ENCODE data around the gene SLC22A23.

SLC22A23 gene

GRCh38 chr6:3450888-3451287, 6.0 kb downstream of the SLC22A23 start:
- no peak for TF ChIP-seq ZFP69B (tag by site-specific recombination; IDR thresholded peaks at IDR 0.05)
- TF ChIP-seq SP7 (tag by site-specific recombination; IDR thresholded peaks at IDR 0.05) = no peak
- no peak for TF ChIP-seq ZNF112 (tag by site-specific recombination; IDR thresholded peaks at IDR 0.05)
- CTCF ChIA-PET = interaction anchor here (0.5 kb wide), 2 partner anchors 196 to 483 kb away, joined by 3 read pairs; no protein-coding TSS in a partner anchor
- no peaks in the 10 kb centered on the region for H3K9me3 ChIP-seq (ENCODE audit: control insufficient read depth, insufficient read depth, low read depth, low read length)
- POLR2A ChIA-PET = no interaction called here
- no peaks in the 10 kb centered on the region; the same call in 1 of the 2 replicates for H3K4me1 ChIP-seq (ENCODE audit: control insufficient read depth, insufficient read depth, low read length)
- H3K36me3 ChIP-seq (ENCODE audit: control insufficient read depth in 2 of 2, insufficient read depth in 1 of 2, low read length in 2 of 2) = peaks cover 4 to 6% of the 10 kb centered on the region in 2 experiments; a peak in 2 of 3 replicates
- H3K27ac ChIP-seq (ENCODE audit: extremely low read depth, low read depth, low read length) = no peak overlapping the region
- no peak overlapping the region for H3K4me3 ChIP-seq (ENCODE audit: low read depth, low read length)

DNA sequence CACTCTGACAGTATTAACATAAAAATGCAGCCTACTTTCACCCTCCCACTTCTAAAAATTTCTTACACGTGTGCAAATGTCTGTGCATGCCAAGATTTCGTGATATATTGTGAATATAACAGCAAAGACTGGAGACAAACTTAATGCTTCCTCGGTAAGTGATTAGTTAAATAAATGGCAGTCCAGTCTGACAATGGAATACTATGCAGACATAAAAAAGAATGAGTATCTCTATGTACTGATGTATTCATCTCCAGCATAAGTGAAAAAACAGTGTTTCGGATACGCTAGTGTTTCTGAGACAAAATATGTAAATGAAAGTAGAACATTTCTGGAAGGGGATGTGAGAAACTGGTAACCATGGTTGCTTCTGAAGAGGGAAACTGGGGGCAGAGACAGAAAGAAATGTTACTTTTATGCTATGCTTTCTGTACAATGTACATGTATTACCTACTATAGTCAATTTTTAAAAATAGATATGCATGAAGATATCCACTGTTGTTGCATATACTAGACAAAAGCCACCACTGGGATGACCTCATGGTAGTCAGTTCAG, 7.0 kb downstream of the SLC22A23 start:
- no peaks in the 10 kb centered on the region for H3K9me3 ChIP-seq (ENCODE audit: control insufficient read depth, insufficient read depth, low read depth, low read length)
- ChIA-PET CTCF (interaction anchor here (0.7 to 1.1 kb wide), 3 partner anchors 37 to 61 kb away, joined by 3 to 5 read pairs (median 3); no protein-coding TSS in a partner anchor), POLR2A (no interaction called here)
- no peak overlapping the region for H3K4me3 ChIP-seq (ENCODE audit: low read depth, low read length)
- no peak for TF ChIP-seq TCF7L2 (IDR thresholded peaks at IDR 0.05; ENCODE audit: borderline replicate concordance, low read depth, low read length)
- TF ChIP-seq ZNF146 (tag by site-specific recombination; IDR thresholded peaks at IDR 0.05) = peak; percentile 78
- H3K36me3 ChIP-seq (ENCODE audit: control insufficient read depth in 2 of 2, insufficient read depth in 1 of 2, low read length in 2 of 2) = peaks cover 4 to 6% of the 10 kb centered on the region in 2 experiments; a peak in 2 of 3 replicates
- H3K4me1 ChIP-seq (ENCODE audit: control insufficient read depth, insufficient read depth, low read length) = no peaks in the 10 kb centered on the region; the same call in 1 of the 2 replicates
- no peak overlapping the region for H3K27ac ChIP-seq (ENCODE audit: extremely low read depth, low read depth, low read length)

DNA sequence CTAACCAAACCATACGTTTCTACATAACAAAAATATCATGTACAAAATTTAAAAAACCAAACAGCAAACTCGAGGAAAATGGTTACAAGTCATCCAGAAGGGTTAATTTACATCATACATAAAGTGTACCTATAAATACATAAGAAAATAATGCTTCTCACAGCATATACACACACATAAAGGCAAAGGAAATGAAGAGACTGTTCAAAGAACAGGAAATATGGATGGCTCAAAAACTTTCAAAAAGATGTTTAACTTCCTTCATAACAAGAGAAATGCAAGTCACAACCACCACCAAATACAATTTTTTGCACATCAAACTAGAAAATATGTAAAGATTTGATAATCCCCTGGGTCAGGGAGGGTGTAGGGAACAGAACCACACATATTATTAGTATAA, 7.5 kb downstream of the SLC22A23 start:
- ChIA-PET POLR2A (no interaction called here), CTCF (interaction anchor here (0.7 to 1.3 kb wide), 4 partner anchors 39 to 163 kb away, joined by 3 to 5 read pairs (median 4); no protein-coding TSS in a partner anchor)
- TF ChIP-seq REPIN1 (tag by site-specific recombination; IDR thresholded peaks at IDR 0.05; ENCODE audit: low read depth) (no peak), ZFP69B (tag by site-specific recombination; IDR thresholded peaks at IDR 0.05) (no peak), INSM2 (tag by site-specific recombination; IDR thresholded peaks at IDR 0.05) (no peak), ZNF600 (tag by site-specific recombination; IDR thresholded peaks at IDR 0.05) (no peak), ZNF239 (tag by site-specific recombination; IDR thresholded peaks at IDR 0.05) (no peak), ZNF837 (tag by site-specific recombination; IDR thresholded peaks at IDR 0.05) (no peak), ZNF549 (tag by site-specific recombination; IDR thresholded peaks at IDR 0.05) (no peak), ZNF121 (tag by site-specific recombination; IDR thresholded peaks at IDR 0.05) (no peak)
- TF ChIP-seq, protein P1, sequence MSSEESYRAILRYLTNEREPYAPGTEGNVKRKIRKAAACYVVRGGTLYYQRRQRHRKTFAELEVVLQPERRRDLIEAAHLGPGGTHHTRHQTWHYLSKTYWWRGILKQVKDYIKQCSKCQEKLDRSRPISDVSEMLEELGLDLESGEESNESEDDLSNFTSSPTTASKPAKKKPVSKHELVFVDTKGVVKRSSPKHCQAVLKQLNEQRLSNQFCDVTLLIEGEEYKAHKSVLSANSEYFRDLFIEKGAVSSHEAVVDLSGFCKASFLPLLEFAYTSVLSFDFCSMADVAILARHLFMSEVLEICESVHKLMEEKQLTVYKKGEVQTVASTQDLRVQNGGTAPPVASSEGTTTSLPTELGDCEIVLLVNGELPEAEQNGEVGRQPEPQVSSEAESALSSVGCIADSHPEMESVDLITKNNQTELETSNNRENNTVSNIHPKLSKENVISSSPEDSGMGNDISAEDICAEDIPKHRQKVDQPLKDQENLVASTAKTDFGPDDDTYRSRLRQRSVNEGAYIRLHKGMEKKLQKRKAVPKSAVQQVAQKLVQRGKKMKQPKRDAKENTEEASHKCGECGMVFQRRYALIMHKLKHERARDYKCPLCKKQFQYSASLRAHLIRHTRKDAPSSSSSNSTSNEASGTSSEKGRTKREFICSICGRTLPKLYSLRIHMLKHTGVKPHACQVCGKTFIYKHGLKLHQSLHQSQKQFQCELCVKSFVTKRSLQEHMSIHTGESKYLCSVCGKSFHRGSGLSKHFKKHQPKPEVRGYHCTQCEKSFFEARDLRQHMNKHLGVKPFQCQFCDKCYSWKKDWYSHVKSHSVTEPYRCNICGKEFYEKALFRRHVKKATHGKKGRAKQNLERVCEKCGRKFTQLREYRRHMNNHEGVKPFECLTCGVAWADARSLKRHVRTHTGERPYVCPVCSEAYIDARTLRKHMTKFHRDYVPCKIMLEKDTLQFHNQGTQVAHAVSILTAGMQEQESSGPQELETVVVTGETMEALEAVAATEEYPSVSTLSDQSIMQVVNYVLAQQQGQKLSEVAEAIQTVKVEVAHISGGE (tag by site-specific recombination; conservative IDR thresholded peaks at IDR 0.05; ENCODE audit: low read depth) = no peak
- TF ChIP-seq, protein P2, sequence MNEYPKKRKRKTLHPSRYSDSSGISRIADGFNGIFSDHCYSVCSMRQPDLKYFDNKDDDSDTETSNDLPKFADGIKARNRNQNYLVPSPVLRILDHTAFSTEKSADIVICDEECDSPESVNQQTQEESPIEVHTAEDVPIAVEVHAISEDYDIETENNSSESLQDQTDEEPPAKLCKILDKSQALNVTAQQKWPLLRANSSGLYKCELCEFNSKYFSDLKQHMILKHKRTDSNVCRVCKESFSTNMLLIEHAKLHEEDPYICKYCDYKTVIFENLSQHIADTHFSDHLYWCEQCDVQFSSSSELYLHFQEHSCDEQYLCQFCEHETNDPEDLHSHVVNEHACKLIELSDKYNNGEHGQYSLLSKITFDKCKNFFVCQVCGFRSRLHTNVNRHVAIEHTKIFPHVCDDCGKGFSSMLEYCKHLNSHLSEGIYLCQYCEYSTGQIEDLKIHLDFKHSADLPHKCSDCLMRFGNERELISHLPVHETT (tag by site-specific recombination; IDR thresholded peaks at IDR 0.05) = no peak
- Histone ChIP-seq H3K4me3 (ENCODE audit: low read depth, low read length) (no peak overlapping the region), H3K9me3 (ENCODE audit: control insufficient read depth, insufficient read depth, low read depth, low read length) (no peaks in the 10 kb centered on the region), H3K4me1 (ENCODE audit: control insufficient read depth, insufficient read depth, low read length) (peaks cover 3% of the 10 kb centered on the region; the same call in 1 of the 2 replicates), H3K36me3 (ENCODE audit: control insufficient read depth in 2 of 2, insufficient read depth in 1 of 2, low read length in 2 of 2) (peaks cover 4 to 6% of the 10 kb centered on the region in 2 experiments; a peak in 2 of 3 replicates), H3K27ac (ENCODE audit: extremely low read depth, low read depth, low read length) (no peak overlapping the region)
